IMR-90 (cell line): Measurements from ENCODE around the gene PROCA1. TPM values are rescaled to one million over a fixed set of nuclear protein-coding genes. Genes with fewer than 3 reads are reported as not detected.

Experiments used
- ATAC-seq: fragments of 200-7000 bp; cut with Tn5 transposase; 2 replicates; pipeline ENCODE4 v1.9.1; 2020; ENCODE audit warnings: low read depth, mild to moderate bottlenecking, moderate library complexity
- BruUV-seq: library from RNA; stranded (reverse); fragments of 400-500 nt; replicated peaks from 2 replicates; lab custom pipeline; 2021; lab: Mats Ljungman, UMichigan
- CTCF ChIA-PET: fragments of 300-600 bp; formaldehyde crosslinking; extraction: SDS; loops from one replicate; lab custom pipeline; 2021; ENCODE audit warnings: antibody characterized with exemption; lab: Yijun Ruan, JAX
- POLR2A ChIA-PET: fragments of 300-600 bp; sonication (Branson Sonifier 250); formaldehyde crosslinking; loops from one replicate; lab custom pipeline; 2022; ENCODE audit warnings: antibody characterized with exemption; ENCODE audit not compliant: unreplicated experiment; lab: Charles Lee
- DNase-seq: peaks from one replicate; pipeline ENCODE4 v3.0.0; 2013
- H2AFZ ChIP-seq: replicated peaks from 2 replicates; pipeline ENCODE3; 2013; ENCODE audit warnings: low read length, mild to moderate bottlenecking; ENCODE audit not compliant: poor library complexity
- H2AK5ac ChIP-seq: 2 replicates; pipeline ENCODE4 v1.6.1; 2013; ENCODE audit warnings: low read depth, low read length, inconsistent platforms
- H2AK9ac ChIP-seq: replicated peaks from 2 replicates; pipeline ENCODE3; 2013; ENCODE audit warnings: mild to moderate bottlenecking, low read depth, low read length, moderate library complexity; ENCODE audit not compliant: poor library complexity
- H2BK120ac ChIP-seq: 2 replicates; pipeline ENCODE4 v1.6.1; 2013; ENCODE audit warnings: low read depth, low read length, inconsistent platforms
- H2BK15ac ChIP-seq: 3 replicates; pipeline ENCODE4 v1.6.1; 2013; ENCODE audit warnings: low read depth, low read length, inconsistent platforms
- H2BK20ac ChIP-seq: 2 replicates; pipeline ENCODE4 v1.6.1; 2013; ENCODE audit warnings: low read depth, mild to moderate bottlenecking, inconsistent platforms, low read length, moderate library complexity
- H2BK5ac ChIP-seq: 2 replicates; pipeline ENCODE4 v1.6.1; 2013; ENCODE audit warnings: mild to moderate bottlenecking, low read depth, low read length, inconsistent platforms; ENCODE audit not compliant: poor library complexity, severe bottlenecking
- H3K14ac ChIP-seq: replicated peaks from 2 replicates; pipeline ENCODE4 v1.6.1; 2013; ENCODE audit warnings: low read depth, low read length, inconsistent platforms
- H3K18ac ChIP-seq: 2 replicates; pipeline ENCODE4 v1.6.1; 2013; ENCODE audit warnings: low read depth, low read length, control low read depth
- H3K23ac ChIP-seq: 2 replicates; pipeline ENCODE4 v1.6.1; 2013; ENCODE audit warnings: low read depth, low read length, inconsistent platforms
- H3K27ac ChIP-seq: 2 replicates; pipeline ENCODE4 v1.5.1; 2013; ENCODE audit warnings: mild to moderate bottlenecking, control low read depth, low read length; ENCODE audit not compliant: insufficient read depth
- H3K27me3 ChIP-seq: 2 replicates; pipeline ENCODE4 v1.6.1; 2013; ENCODE audit warnings: low read length; ENCODE audit not compliant: control insufficient read depth, insufficient read depth
- H3K36me3 ChIP-seq: 2 replicates; pipeline ENCODE4 v1.6.1; 2013; ENCODE audit warnings: low read length, mixed read lengths; ENCODE audit not compliant: control insufficient read depth, insufficient read depth
- H3K4ac ChIP-seq: 2 replicates; pipeline ENCODE4 v1.6.1; 2013; ENCODE audit warnings: low read depth, low read length, inconsistent platforms
- H3K4me1 ChIP-seq: 2 replicates; pipeline ENCODE4 v1.6.1; 2013; ENCODE audit warnings: low read length, mixed read lengths; ENCODE audit not compliant: control insufficient read depth, insufficient read depth
- H3K4me2 ChIP-seq: 2 replicates; pipeline ENCODE4 v1.6.1; 2013; ENCODE audit warnings: low read depth, mild to moderate bottlenecking, control low read depth, low read length, moderate library complexity
- H3K4me3 ChIP-seq: 2 replicates; pipeline ENCODE4 v1.5.1; 2013; ENCODE audit warnings: low read depth, mild to moderate bottlenecking, control low read depth, low read length, moderate library complexity; ENCODE audit not compliant: insufficient read depth
- H3K56ac ChIP-seq: 2 replicates; pipeline ENCODE4 v1.6.1; 2013; ENCODE audit warnings: low read length, inconsistent platforms; ENCODE audit not compliant: insufficient read depth; ENCODE audit errors: extremely low read depth
- H3K79me1 ChIP-seq, 2 experiments: 2 replicates each; pipeline ENCODE4 v1.6.1; 2013; ENCODE audit warnings: low read length in 2 of 2, inconsistent platforms in 1 of 2, low read depth in 1 of 2
- H3K9ac ChIP-seq: 2 replicates; pipeline ENCODE4 v1.6.1; 2013; ENCODE audit warnings: low read depth, low read length, control low read depth
- H3K9me1 ChIP-seq: 2 replicates; pipeline ENCODE4 v1.6.1; 2013; ENCODE audit warnings: low read length, inconsistent platforms; ENCODE audit not compliant: insufficient read depth
- H3K9me3 ChIP-seq: 2 replicates; pipeline ENCODE4 v1.6.1; 2013; ENCODE audit warnings: low read length; ENCODE audit not compliant: control insufficient read depth, insufficient read depth
- H4K20me1 ChIP-seq: 2 replicates; pipeline ENCODE4 v1.6.1; 2013; ENCODE audit warnings: low read length, inconsistent platforms; ENCODE audit not compliant: insufficient read depth
- H4K5ac ChIP-seq: 2 replicates; pipeline ENCODE4 v1.6.1; 2013; ENCODE audit warnings: mild to moderate bottlenecking, low read depth, low read length, control low read depth
- H4K8ac ChIP-seq, 2 experiments: 2 replicates each; pipeline ENCODE4 v1.6.1; 2013; ENCODE audit warnings: low read depth in 2 of 2, low read length in 2 of 2, control low read depth in 1 of 2, inconsistent platforms in 1 of 2
- H4K91ac ChIP-seq: 2 replicates; pipeline ENCODE4 v1.6.1; 2013; ENCODE audit warnings: low read depth, low read length, inconsistent platforms; ENCODE audit not compliant: insufficient read depth
- FOS ChIP-seq: fragments of 150-350 bp; IDR thresholded peaks from 2 replicates; pipeline ENCODE4 v1.6.1; 2016; ENCODE audit warnings: low read depth, low read length
- MXI1 ChIP-seq: IDR thresholded peaks from 2 replicates; pipeline ENCODE4 v1.6.1; 2012; ENCODE audit warnings: low read depth, mild to moderate bottlenecking, low read length, moderate library complexity, borderline replicate concordance
- RFX5 ChIP-seq: IDR thresholded peaks from 2 replicates; pipeline ENCODE4 v1.8.0; 2012; ENCODE audit warnings: low read depth, mild to moderate bottlenecking, low read length, moderate library complexity
- WGBS, 2 experiments: methylation state at CpG; one replicate each; pipeline versions ENCODE4 v1.1.5 to v1.1.7; 2013; ENCODE audit warnings: missing lambda C conversion rate in 2 of 2; ENCODE audit not compliant: insufficient read length in 1 of 2; ENCODE audit errors: extremely low coverage in 2 of 2; 5-methylcytosine and 5-hydroxymethylcytosine counted together
- dilution Hi-C: fragments of 300-500 bp; cut with HindIII; formaldehyde crosslinking; loops from one replicate; pipeline ENCODE4 v1.14.3; 2018; ENCODE audit warnings: low sequenced_read_pairs; ENCODE audit not compliant: unreplicated experiment
- in situ Hi-C: fragments of 300-500 bp; cut with MboI; formaldehyde crosslinking; loops from 3 replicates; pipeline ENCODE4 v1.14.3; 2019; ENCODE audit warnings: low sequenced_read_pairs, inconsistent platforms, mixed read lengths
- intact Hi-C: fragments of 100-400 bp; cut with micrococcal nuclease; formaldehyde crosslinking; loops from 2 replicates; pipeline ENCODE4 v1.10.0; 2022
- polyA plus RNA-seq, 3 experiments: library from polyadenylated mRNA; depleted of rRNA; stranded (reverse); fragments of >200 nt; gene quantifications; 2 replicates each; pipeline ENCODE4 v1.2.3, GENCODE V29; 2012; ENCODE audit warnings: low replicate concordance in 1 of 3
- total RNA-seq: library from RNA; depleted of rRNA; stranded (reverse); fragments of >200 nt; gene quantifications from 2 replicates; pipeline ENCODE4 v1.2.3, GENCODE V29; 2012

PROCA1 gene
- total and polyA plus RNA-seq, 2 of the 4 experiments (the other 2 are of a cell fraction), result 0.36 to 1.7 TPM

GRCh38 chr17:28719021-28719433, 7.3 kb upstream of the PROCA1 start:
- H3K9me1 ChIP-seq, result peaks cover 15% of the 10 kb centered on the region; the same call in 1 of the 2 replicates
- DNase-seq (no peak), ATAC-seq (no peak)
- H2AFZ ChIP-seq, result peak overlapping the region; percentile 87
- intact Hi-C loops, result no loop called here
- no TSS peak for BruUV-seq
- peak overlapping the region; percentile 89 for H3K14ac ChIP-seq
- H3K4ac ChIP-seq, result peak overlapping the region; percentile 99
- peak overlapping the region; percentile 92 to 94 for H4K8ac ChIP-seq
- peaks cover 52% of the 10 kb centered on the region for H4K20me1 ChIP-seq
- CTCF ChIA-PET, result interaction anchor here (0.9 to 1.0 kb wide), 2 partner anchors 26 to 51 kb away, joined by 3 to 4 read pairs; no protein-coding TSS in a partner anchor
- peak overlapping the region; percentile 99 for H2BK5ac ChIP-seq
- H4K91ac ChIP-seq, result peak overlapping the region; percentile 96
- peaks cover 13% of the 10 kb centered on the region for H3K4me1 ChIP-seq
- peak overlapping the region; percentile 22 for H3K4me3 ChIP-seq
- H3K23ac ChIP-seq, result peak overlapping the region; percentile 95
- H3K4me2 ChIP-seq, result peak overlapping the region; percentile 92
- H3K9ac ChIP-seq, result peak overlapping the region; percentile 74
- TF ChIP-seq RFX5, result no peak
- no peak for TF ChIP-seq MXI1
- peak; percentile 31; the same call in 1 of the 2 replicates for TF ChIP-seq FOS
- peak overlapping the region; percentile 98 for H3K27ac ChIP-seq
- peak overlapping the region; percentile 98 for H3K18ac ChIP-seq
- peak overlapping the region; percentile 96 for H3K56ac ChIP-seq
- peak overlapping the region; percentile 91 for H2BK20ac ChIP-seq
- H3K9me3 ChIP-seq, result no peaks in the 10 kb centered on the region
- peak overlapping the region; percentile 97 for H2AK9ac ChIP-seq
- dilution Hi-C loops, result no loop called here
- peak overlapping the region; percentile 100 for H2AK5ac ChIP-seq
- H3K36me3 ChIP-seq, result peaks cover 45% of the 10 kb centered on the region
- in situ Hi-C loops, result no loop called here
- H2BK120ac ChIP-seq, result peak overlapping the region; percentile 96
- POLR2A ChIA-PET, result interaction anchor here (0.6 to 1.5 kb wide), 4 partner anchors 8 to 233 kb away, joined by 3 to 6 read pairs (median 3); no protein-coding TSS in a partner anchor
- H3K27me3 ChIP-seq, result no peaks in the 10 kb centered on the region
- H3K79me1 ChIP-seq, result peaks cover 13 to 62% of the 10 kb centered on the region in 2 experiments; a peak in 3 of 4 replicates
- peak overlapping the region; percentile 97 for H4K5ac ChIP-seq
- whole genome bisulfite sequencing, 2 experiments, result 22% methylated on average over 12 of the region's 18 CpGs; no CpG with 5 or more reads in 1 of the 2 experiments
- H2BK15ac ChIP-seq, result peak overlapping the region; percentile 99
